Measurements from ENCODE around the gene ADAP1. TPM values are rescaled to one million over a fixed set of nuclear protein-coding genes. Genes with fewer than 3 reads are reported as not detected.

The ADAP1 gene
- total and polyA plus RNA-seq, 2 of the 13 experiments (the other 11 are each of a cell fraction or from before 2014, with no cell fraction given) = 10.5 to 24.6 TPM

DNA sequence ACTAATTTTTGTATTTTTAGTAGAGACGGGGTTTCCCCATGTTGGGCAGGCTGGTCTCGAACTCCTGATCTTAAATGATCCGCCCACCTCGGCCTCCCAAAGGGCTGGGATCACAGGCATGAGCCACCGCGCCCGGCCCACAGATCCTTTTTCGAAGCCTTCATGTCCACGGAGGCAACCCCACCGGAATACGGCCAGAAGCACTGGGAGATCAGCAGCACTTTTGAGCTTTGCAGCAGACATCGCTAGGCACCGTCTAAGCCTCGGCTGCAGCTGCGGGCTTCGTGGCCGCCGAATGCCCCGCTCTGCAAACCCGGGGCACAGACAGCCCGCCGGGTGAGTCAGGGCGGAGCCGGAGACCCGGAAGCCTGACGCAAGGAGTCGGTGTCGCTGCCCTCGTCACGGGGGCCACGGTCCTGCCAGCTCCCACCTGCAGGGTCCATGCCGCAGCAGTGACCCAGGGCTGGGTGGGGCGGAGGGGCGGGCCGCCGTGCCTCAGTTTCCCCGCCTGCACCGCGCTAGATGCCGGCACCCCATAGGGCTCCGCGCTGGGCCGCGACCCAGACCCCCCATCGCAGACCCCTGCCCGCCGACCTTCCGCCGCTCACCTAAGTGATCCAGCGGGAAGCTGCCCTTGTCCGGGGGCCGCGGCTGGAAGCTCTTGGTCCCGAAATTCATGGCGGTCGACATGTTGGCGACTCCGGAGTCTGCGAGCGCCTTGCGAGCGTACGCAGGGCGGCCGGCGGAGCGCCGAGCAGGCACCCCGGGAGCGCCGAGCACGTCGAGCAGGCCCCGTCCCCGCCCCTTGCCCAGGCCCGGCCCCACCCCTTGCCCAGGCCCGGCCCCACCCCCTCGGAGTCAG is 20.6 kb upstream of the ADAP1 start, which contains the start of gene COX19 (continued):
- TF ChIP-seq, protein P1, sequence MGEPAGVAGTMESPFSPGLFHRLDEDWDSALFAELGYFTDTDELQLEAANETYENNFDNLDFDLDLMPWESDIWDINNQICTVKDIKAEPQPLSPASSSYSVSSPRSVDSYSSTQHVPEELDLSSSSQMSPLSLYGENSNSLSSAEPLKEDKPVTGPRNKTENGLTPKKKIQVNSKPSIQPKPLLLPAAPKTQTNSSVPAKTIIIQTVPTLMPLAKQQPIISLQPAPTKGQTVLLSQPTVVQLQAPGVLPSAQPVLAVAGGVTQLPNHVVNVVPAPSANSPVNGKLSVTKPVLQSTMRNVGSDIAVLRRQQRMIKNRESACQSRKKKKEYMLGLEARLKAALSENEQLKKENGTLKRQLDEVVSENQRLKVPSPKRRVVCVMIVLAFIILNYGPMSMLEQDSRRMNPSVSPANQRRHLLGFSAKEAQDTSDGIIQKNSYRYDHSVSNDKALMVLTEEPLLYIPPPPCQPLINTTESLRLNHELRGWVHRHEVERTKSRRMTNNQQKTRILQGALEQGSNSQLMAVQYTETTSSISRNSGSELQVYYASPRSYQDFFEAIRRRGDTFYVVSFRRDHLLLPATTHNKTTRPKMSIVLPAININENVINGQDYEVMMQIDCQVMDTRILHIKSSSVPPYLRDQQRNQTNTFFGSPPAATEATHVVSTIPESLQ (CRISPR knock-in tag; conservative IDR thresholded peaks at IDR 0.05) = no peak
- peak; percentile 81 for TF ChIP-seq HNRNPLL (IDR thresholded peaks at IDR 0.05; ENCODE audit: low read depth, low read length, poor library complexity, severe bottlenecking)
- TF ChIP-seq, protein P2, sequence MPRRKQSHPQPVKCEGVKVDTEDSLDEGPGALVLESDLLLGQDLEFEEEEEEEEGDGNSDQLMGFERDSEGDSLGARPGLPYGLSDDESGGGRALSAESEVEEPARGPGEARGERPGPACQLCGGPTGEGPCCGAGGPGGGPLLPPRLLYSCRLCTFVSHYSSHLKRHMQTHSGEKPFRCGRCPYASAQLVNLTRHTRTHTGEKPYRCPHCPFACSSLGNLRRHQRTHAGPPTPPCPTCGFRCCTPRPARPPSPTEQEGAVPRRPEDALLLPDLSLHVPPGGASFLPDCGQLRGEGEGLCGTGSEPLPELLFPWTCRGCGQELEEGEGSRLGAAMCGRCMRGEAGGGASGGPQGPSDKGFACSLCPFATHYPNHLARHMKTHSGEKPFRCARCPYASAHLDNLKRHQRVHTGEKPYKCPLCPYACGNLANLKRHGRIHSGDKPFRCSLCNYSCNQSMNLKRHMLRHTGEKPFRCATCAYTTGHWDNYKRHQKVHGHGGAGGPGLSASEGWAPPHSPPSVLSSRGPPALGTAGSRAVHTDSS (CRISPR knock-in tag; conservative IDR thresholded peaks at IDR 0.05) = no peak
- peak; percentile 16; the same call in 1 of the 2 replicates for TF ChIP-seq BCL6 (CRISPR knock-in tag; IDR thresholded peaks at IDR 0.05)
- peak; percentile 64; the same call in 1 of the 2 replicates for TF ChIP-seq HIVEP1 (CRISPR knock-in tag; IDR thresholded peaks at IDR 0.05)
- TF ChIP-seq IRF2 (CRISPR knock-in tag; IDR thresholded peaks at IDR 0.05) = peak; percentile 36
- peak; percentile 70; the same call in 1 of the 2 replicates for TF ChIP-seq CBX5 (CRISPR knock-in tag; IDR thresholded peaks at IDR 0.05; ENCODE audit: borderline replicate concordance)
- TF ChIP-seq, protein P3, sequence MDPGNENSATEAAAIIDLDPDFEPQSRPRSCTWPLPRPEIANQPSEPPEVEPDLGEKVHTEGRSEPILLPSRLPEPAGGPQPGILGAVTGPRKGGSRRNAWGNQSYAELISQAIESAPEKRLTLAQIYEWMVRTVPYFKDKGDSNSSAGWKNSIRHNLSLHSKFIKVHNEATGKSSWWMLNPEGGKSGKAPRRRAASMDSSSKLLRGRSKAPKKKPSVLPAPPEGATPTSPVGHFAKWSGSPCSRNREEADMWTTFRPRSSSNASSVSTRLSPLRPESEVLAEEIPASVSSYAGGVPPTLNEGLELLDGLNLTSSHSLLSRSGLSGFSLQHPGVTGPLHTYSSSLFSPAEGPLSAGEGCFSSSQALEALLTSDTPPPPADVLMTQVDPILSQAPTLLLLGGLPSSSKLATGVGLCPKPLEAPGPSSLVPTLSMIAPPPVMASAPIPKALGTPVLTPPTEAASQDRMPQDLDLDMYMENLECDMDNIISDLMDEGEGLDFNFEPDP (CRISPR knock-in tag; conservative IDR thresholded peaks at IDR 0.05) = 0 out of 2 replicates have a peak, but pooled peaks have one; percentile 94
- TF ChIP-seq, protein P4, sequence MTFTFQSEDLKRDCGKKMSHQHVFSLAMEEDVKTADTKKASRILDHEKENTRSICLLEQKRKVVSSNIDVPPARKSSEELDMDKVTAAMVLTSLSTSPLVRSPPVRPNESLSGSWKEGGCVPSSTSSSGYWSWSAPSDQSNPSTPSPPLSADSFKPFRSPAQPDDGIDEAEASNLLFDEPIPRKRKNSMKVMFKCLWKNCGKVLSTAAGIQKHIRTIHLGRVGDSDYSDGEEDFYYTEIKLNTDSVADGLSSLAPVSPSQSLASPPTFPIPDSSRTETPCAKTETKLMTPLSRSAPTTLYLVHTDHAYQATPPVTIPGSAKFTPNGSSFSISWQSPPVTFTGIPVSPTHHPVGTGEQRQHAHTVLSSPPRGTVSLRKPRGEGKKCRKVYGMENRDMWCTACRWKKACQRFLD (CRISPR knock-in tag; IDR thresholded peaks at IDR 0.05; ENCODE audit: borderline replicate concordance) = 0 out of 2 replicates have a peak, but pooled peaks have one; percentile 69
- TF ChIP-seq, protein P5, sequence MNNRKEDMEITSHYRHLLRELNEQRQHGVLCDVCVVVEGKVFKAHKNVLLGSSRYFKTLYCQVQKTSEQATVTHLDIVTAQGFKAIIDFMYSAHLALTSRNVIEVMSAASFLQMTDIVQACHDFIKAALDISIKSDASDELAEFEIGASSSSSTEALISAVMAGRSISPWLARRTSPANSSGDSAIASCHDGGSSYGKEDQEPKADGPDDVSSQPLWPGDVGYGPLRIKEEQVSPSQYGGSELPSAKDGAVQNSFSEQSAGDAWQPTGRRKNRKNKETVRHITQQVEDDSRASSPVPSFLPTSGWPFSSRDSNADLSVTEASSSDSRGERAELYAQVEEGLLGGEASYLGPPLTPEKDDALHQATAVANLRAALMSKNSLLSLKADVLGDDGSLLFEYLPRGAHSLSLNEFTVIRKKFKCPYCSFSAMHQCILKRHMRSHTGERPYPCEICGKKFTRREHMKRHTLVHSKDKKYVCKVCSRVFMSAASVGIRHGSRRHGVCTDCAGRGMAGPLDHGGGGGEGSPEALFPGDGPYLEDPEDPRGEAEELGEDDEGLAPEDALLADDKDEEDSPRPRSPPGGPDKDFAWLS (CRISPR knock-in tag; IDR thresholded peaks at IDR 0.05; ENCODE audit: borderline replicate concordance) = 0 out of 2 replicates have a peak, but pooled peaks have one; percentile 27
- TF ChIP-seq, protein P6, sequence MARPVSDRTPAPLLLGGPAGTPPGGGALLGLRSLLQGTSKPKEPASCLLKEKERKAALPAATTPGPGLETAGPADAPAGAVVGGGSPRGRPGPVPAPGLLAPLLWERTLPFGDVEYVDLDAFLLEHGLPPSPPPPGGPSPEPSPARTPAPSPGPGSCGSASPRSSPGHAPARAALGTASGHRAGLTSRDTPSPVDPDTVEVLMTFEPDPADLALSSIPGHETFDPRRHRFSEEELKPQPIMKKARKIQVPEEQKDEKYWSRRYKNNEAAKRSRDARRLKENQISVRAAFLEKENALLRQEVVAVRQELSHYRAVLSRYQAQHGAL (CRISPR knock-in tag; IDR thresholded peaks at IDR 0.05; ENCODE audit: not compliant biosample characterization) = peak; percentile 29
- TF ChIP-seq, protein P7, sequence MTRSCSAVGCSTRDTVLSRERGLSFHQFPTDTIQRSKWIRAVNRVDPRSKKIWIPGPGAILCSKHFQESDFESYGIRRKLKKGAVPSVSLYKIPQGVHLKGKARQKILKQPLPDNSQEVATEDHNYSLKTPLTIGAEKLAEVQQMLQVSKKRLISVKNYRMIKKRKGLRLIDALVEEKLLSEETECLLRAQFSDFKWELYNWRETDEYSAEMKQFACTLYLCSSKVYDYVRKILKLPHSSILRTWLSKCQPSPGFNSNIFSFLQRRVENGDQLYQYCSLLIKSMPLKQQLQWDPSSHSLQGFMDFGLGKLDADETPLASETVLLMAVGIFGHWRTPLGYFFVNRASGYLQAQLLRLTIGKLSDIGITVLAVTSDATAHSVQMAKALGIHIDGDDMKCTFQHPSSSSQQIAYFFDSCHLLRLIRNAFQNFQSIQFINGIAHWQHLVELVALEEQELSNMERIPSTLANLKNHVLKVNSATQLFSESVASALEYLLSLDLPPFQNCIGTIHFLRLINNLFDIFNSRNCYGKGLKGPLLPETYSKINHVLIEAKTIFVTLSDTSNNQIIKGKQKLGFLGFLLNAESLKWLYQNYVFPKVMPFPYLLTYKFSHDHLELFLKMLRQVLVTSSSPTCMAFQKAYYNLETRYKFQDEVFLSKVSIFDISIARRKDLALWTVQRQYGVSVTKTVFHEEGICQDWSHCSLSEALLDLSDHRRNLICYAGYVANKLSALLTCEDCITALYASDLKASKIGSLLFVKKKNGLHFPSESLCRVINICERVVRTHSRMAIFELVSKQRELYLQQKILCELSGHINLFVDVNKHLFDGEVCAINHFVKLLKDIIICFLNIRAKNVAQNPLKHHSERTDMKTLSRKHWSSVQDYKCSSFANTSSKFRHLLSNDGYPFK (CRISPR knock-in tag; IDR thresholded peaks at IDR 0.05; ENCODE audit: borderline replicate concordance) = peak; percentile 82; the same call in 1 of the 2 replicates
- no peak for TF ChIP-seq ZEB1 (IDR thresholded peaks at IDR 0.05; ENCODE audit: insufficient replicate concordance, low read depth)
- no peak for TF ChIP-seq SCMH1 (CRISPR knock-in tag; IDR thresholded peaks at IDR 0.05; ENCODE audit: borderline replicate concordance)
